Middle frontal gyrus (tissue), 1 donor: ENCODE measurements around the gene SPRR1B.
"Not testable (repeated sequence)": the region's sequence is repeated elsewhere in the genome, so short reads cannot be mapped to it uniquely, and the experiment has no call there.

Experiments used
- DNase-seq: peaks from one replicate; pipeline ENCODE4 v3.0.0-alpha.2; 2015; ENCODE audit warnings: low spot score; ENCODE audit errors: extremely low spot score

Gene SPRR1B, protein sequence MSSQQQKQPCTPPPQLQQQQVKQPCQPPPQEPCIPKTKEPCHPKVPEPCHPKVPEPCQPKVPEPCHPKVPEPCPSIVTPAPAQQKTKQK

DNA sequence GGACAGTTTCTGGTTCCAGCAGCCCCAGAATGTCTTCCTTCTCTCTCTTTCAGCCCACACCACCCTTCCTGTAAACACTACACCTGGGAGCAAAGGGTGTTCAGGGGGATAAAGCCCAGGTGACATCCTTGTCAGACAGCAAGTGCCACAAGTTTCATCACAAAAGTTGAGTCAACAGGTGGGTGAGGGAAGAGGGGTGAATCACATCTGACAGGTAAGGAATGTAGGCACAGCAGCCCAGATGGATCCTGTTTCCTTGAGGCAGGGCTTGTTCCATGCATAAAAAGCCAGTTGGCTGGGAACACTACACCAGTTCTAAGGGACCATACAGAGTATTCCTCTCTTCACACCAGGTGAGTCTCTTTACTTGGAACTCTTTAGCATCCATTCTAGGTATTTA lies at the start of gene SPRR1B:
Gene SPRR1B (plus strand): TSS at position 309 of the 400 bp plus-strand sequence. CDS start 1,143 bp downstream, outside the sequence.
- DNase-seq, result no peak

- no peak for DNase-seq
Observed at GRCh38 chr1:152982076-152982475, 48.9 kb upstream of the SPRR1B start.

DNA sequence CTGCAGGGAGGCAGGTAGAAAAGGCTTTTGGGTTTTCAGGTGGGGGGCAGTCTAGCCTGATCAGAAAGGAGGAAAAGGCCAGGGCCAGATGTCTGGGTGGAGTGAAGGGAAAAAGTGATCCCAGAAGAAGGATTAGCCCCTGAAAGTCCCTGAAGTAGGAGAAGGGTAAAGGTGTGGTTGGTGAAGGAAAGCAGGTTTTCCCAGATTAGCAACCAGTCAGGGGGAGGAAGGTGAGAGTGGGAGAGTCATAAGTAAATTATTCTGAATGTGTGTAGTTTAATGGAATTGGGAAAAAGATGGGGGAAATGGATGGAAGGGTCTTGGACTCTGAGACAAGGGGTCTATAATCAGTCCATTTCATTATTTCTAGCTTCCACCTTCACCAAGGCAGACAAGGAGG lies 47.8 kb upstream of the SPRR1B start:
- no peak for DNase-seq

DNA sequence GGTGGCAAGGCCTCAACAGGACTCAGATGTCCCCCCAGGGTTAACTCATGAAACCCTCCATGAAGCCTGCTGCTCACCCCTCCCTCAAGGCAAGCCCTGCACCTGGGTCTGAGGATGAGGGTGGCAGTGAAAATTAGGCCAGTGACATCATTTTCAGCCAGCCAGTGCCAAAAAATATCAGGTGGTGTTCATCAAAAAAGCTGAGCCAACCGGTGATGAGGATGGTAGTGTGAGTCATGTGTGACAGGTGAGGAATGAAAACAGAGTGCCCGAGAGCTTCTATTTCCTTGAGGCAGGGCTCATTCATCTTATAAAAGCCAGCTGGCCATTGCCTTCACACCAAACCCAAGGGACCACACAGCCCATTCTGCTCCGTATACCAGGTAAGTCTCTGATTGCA lies 47.3 kb upstream of the SPRR1B start, which contains the start of gene SPRR1A:
Gene SPRR1A (plus strand): TSS at position 339 of the 400 bp plus-strand sequence. CDS start 1,150 bp downstream, outside the sequence.
- DNase-seq, result no peak

GRCh38 chr1:152986578-152986977 lies 44.4 kb upstream of the SPRR1B start:
- DNase-seq, result no peak

GRCh38 chr1:152993186-152993585 lies 37.8 kb upstream of the SPRR1B start:
- DNase-seq, result no peak

DNA sequence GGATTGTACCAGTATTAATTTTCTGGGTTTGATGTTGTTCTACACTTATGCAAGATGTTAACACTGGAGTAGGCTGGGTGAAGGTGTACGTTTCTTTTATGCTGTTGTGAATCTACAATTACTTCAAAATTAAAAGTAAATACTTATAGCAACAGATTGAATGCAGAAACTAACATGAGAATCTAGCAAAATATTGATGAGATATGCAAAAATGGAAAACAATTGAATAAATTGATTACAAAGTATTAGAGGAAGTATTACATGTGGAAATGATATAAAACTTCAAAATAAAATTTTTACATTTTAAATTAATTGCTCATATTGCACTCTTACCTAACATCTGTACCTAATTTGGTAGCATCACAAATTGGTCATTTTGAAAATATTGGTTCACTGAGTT lies 35.2 kb upstream of the SPRR1B start:
- no peak for DNase-seq

GRCh38 chr1:152996633-152997400 lies 34.2 kb upstream of the SPRR1B start:
- DNase-seq, result no peak

GRCh38 chr1:152997901-152998300 lies 33.1 kb upstream of the SPRR1B start:
- DNase-seq, result no peak

DNA sequence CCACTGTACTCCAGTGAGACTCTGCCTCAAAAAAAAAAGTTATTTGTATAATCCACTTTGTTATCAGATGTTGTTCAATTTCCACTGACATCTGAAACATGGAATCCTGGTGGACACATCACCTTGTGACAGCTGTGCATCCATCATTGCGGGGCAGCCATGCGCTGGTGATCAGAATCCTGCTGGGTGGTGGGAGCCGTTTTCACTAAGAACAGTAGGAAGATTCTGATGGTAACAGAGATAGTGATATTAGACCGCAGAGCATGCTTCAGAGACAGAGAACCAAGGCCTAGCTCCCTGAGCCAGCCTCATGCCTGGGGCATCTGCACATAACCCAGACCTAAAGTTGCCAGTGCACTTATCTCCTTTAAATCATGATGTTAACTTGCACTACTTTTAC lies 32.5 kb upstream of the SPRR1B start:
- DNase-seq, result no peak

DNA sequence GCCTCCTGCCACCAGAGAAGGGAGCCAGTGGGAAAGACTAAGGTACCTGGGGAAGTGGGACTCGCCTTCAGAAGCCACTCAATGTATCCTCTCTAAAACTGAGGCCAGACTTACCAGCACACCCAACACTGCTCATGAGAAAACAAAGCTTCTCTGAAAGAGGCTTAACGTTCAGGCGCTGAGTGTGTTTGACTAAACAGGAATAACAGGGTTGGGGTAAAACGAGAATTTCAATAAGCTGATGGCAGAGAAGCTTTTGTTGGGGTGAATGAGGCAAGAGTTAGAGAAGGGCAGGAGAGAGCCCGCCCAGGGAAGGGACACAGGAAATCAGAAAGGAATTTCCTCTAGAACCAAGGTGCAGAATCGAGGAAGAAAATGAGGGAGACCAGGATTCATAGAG lies 31.2 kb upstream of the SPRR1B start:
- no peak for DNase-seq

- no peak for DNase-seq
Observed at GRCh38 chr1:153000294-153000693, 30.7 kb upstream of the SPRR1B start.

DNA sequence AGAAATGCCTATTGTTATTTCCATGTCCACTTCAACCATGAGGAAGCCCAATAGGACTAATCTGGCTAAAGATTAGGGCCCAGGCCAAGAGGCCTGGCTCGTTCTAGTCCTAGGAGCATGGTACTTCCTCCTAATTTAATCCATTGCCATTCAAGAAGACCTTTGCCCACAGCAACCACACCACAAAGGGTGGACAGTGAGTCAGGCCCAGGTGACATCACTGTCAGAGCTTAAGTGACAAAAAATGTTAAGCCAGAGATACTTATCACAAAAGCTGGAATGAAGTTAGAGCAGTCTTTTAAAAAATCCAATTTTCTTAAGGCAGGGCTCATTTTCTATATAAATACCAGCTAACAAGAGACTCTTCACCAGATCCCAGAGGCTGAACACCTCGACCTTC lies 29.6 kb upstream of the SPRR1B start, which contains the start of gene SPRR3:
Gene SPRR3 (plus strand): TSS at position 368 of the 400 bp plus-strand sequence. CDS start 1,272 bp downstream, outside the sequence.
- no peak for DNase-seq

DNA sequence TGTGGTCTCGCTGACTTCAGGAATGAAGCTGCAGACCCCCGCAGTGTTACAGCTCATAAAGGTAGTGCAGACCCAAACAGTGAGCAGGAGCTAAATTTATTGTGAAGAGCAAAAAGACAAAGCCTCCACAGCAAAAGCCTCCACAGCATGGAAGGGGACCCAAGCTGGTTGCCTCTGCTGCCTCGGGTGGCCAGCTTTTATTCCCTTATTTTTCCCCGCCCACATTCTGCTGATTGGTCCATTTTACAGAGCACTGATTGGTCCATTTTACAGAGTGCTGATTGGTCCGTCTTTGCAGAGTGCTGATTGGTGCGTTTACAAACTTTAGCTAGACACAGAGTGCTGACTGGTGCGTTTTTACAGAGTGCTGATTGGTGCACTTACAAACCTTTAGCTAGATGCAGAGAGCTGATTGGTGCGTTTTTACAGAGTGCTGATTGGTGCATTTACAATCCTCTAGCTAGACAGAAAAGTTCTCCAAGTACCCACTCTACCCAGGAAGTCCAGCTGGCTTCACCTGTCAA lies 19.7 kb upstream of the SPRR1B start:
- not testable (repeated sequence) for DNase-seq

DNA sequence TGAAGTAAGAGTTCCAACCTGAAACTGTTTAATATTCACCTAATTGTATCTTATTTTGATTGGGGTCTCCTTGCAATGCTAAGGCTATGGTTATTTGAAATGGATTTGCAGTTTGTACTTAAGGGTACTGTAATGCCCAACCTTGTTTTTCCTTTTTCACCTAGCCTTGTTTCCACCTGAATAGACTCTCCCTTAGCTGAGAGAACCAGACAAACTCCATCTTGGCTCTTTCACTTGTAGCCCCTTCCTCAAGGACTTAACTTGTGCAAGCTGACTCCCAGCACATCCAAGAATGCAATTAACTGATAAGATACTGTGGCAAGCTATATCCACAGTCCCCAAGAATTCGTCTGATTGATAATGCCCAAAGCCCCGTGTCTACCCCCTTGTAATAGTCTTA lies 9.2 kb upstream of the SPRR1B start:
- DNase-seq, result not testable (repeated sequence)

DNA sequence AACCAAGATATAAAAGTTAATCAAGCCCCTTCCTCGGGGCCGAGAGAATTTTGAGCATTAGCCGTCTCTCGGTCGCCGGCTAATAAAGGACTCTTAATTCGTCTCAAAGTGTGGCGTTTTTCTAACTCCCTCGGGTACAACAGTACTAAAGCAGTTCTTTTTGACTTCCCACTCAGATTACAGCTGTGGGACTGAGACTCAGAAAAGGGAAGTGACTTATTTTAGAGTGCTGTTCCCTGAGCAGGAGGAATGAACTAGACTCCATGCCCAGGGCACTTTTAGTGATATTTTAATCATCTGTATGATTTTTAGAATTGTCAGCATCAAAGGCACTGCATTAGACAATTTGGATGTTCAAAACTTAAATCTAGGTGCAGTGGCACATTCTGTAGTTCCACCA lies 8.7 kb upstream of the SPRR1B start:
- not testable (repeated sequence) for DNase-seq

- DNase-seq, result no peak
Observed at GRCh38 chr1:153023109-153023508, 7.9 kb upstream of the SPRR1B start.

DNA sequence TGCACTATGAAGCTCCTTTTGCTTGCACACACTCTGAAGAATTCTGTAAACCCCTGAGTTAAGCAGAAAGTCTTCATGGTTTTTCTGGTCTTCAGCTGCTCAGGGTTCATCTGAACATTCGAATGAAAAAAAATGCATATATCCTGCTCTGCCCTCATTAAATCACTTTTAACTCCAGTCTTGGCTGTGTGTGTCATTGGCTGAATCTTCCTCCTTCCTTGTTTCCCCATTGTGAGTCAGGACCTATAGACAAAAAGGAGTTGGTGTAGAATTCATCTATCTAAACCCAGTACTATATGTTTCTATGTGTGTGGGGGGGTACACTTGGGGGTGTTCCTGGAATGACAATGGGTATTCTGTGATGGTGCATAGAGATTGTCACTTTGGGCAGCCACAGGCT lies 6.6 kb upstream of the SPRR1B start:
- DNase-seq, result no peak

DNA sequence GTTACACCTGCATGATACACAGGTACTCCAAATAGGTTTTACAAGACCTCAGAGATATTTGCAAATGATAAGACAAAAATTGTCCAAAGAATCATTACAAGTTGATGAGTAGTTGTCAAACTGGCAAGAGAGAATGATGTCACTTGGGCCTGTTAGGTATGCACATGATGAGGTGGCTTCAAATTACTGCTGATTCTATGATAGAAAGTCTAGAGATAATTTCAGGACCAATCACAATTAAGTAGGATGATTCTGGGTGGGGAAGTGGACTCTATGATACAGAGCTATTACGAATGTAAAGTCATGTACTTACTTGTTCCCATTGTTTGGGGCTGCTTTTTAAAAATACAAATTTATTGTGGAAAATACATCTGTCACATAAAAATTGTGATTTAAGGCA lies 5.2 kb upstream of the SPRR1B start:
- no peak for DNase-seq

GRCh38 chr1:153028766-153029165 lies 2.2 kb upstream of the SPRR1B start:
- DNase-seq, result no peak

GRCh38 chr1:153032073-153032472 lies 1.1 kb downstream of the SPRR1B start:
- no peak for DNase-seq

GRCh38 chr1:153032677-153033308 lies 1.8 kb downstream of the SPRR1B start:
- no peak for DNase-seq
